ENCODE data around the gene AFAP1L2. TPM values are rescaled to one million over a fixed set of nuclear protein-coding genes. Genes with fewer than 3 reads are reported as not detected.

Gene AFAP1L2
- total and polyA plus RNA-seq, 2 experiments from 2014 or later: not detected

DNA sequence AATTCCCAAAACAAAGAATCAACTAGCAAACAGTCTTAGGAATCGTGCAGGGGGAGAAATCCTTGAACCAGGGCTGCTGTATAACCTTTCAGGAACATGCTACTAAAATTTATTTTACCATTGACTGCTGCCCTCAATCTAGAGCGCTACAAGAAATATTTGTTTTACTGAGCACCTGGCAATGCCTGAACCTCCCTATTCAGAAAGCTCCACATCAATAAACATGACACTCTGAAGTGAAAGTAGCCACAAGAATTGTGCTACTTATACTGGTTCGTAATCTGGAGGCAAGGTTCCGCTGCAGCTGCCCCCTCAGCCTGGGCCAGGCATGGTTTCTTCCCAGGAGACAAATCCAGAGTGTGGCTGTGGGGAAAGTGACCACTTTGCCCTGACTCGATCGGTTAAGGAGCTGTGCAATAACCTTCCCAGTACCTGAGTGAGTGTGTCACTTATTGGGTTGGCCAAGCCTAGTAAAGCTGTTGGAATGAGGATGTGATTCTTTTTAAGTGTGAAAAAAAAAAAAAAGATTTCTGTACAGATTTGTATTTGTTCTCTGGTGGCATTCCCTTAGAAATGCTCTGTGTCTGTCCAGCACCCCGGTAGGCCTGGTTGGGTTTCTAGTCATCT lies 157.5 kb downstream of the AFAP1L2 start:
- Histone ChIP-seq H3K27me3 (replicated peaks; ENCODE audit: insufficient read depth) (peaks cover 39% of the 10 kb centered on the region), H3K4me1 (ENCODE audit: insufficient read depth) (no peaks in the 10 kb centered on the region), H4K20me1 (ENCODE audit: insufficient read depth) (no peaks in the 10 kb centered on the region), H3K4me2 (ENCODE audit: unreplicated experiment) (no peak overlapping the region), H3K4me3 (no peak overlapping the region), H3K9ac (no peak overlapping the region), H3K9me2 (ENCODE audit: insufficient read depth) (no peaks in the 10 kb centered on the region), H3K79me2 (ENCODE audit: insufficient read depth) (no peaks in the 10 kb centered on the region), H3K27ac (no peak overlapping the region), H2AFZ (no peak overlapping the region), H3K36me3 (ENCODE audit: low read depth) (no peaks in the 10 kb centered on the region), H3K9me3 (ENCODE audit: low read depth) (no peaks in the 10 kb centered on the region), H3F3A (ENCODE audit: insufficient read depth) (no peaks in the 10 kb centered on the region)
- in situ Hi-C loops (cut with MboI): no loop called here
- WGBS, 2 experiments (ENCODE audit: low coverage in 1 of 2, low lambda C conversion rate in 2 of 2, missing lambda C conversion rate in 2 of 2): 70 to 71% methylated on average over 7 of the region's 7 CpGs
- DNase-seq: no peak
- TF ChIP-seq EZH2phosphoT487 (IDR thresholded peaks at IDR 0.05; ENCODE audit: insufficient read depth, low read depth) (no peak), EZH2 (IDR thresholded peaks at IDR 0.05; ENCODE audit: insufficient read depth, poor library complexity, severe bottlenecking) (no peak)

DNA sequence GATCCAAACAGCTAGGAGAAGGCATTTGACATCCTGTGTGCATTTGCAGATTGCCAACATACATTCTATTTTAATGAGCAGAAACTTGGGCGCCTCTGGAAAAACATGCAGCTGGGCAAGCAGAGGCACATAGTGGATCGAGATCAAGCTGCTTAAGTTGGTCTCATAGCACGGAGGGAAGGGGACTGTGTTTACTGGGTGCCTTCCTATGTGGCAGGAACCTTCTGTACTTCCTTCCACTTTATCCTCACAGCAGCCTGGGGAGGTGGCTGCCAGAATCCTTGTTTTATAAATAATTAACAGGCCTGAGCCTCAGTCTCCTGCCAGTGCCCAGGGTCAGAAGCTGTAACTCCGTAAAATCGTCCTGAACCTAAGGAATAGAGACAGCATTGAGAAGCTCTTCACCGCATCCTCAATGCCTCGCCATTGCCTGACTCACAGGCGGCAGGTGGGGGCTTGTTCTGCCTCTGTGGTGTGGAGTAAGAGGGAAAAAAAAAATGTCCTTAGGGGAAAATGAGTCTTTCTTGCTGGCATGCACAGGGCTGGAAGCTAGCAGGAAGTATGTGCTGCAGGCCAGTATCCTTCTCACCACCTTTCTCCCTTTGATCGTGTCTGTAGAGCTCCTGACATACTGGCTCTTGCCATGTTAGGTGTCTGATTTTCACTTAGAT lies 159.0 kb downstream of the AFAP1L2 start:
- H3K9ac ChIP-seq: no peak overlapping the region
- no peaks in the 10 kb centered on the region for H3K36me3 ChIP-seq (ENCODE audit: low read depth)
- H3K9me3 ChIP-seq (ENCODE audit: low read depth): no peaks in the 10 kb centered on the region
- H4K20me1 ChIP-seq (ENCODE audit: insufficient read depth): no peaks in the 10 kb centered on the region
- peaks cover 54% of the 10 kb centered on the region for H3K27me3 ChIP-seq (replicated peaks; ENCODE audit: insufficient read depth)
- no peaks in the 10 kb centered on the region for H3K9me2 ChIP-seq (ENCODE audit: insufficient read depth)
- 47 to 51% methylated on average over 9 of the region's 9 CpGs for WGBS, 2 experiments (ENCODE audit: low coverage in 1 of 2, low lambda C conversion rate in 2 of 2, missing lambda C conversion rate in 2 of 2)
- H3K79me2 ChIP-seq (ENCODE audit: insufficient read depth): no peaks in the 10 kb centered on the region
- no peak overlapping the region for H2AFZ ChIP-seq
- no peak for DNase-seq
- no peak overlapping the region for H3K27ac ChIP-seq
- H3F3A ChIP-seq (ENCODE audit: insufficient read depth): no peaks in the 10 kb centered on the region
- in situ Hi-C loops (cut with MboI): no loop called here
- H3K4me3 ChIP-seq: no peak overlapping the region
- TF ChIP-seq EZH2phosphoT487 (IDR thresholded peaks at IDR 0.05; ENCODE audit: insufficient read depth, low read depth) (no peak), EZH2 (IDR thresholded peaks at IDR 0.05; ENCODE audit: insufficient read depth, poor library complexity, severe bottlenecking) (no peak)
- H3K4me2 ChIP-seq (ENCODE audit: unreplicated experiment): no peak overlapping the region
- H3K4me1 ChIP-seq (ENCODE audit: insufficient read depth): no peaks in the 10 kb centered on the region

Small RNA genes lying within 50 kb of the gene (small RNA-seq; reads per million reads assigned to genes)
- not detected for gene RN7SL384P (ENCODE audit: low read depth, low replicate concordance)

Other genes starting within 250 kb of the AFAP1L2 start
- 9.8 and 12.3 TPM in 2 replicates for gene CCDC186, start 230.3 kb downstream of the AFAP1L2 start, total RNA-seq (2014; rRNA removed; shearing (Covaris generic))
- 7.4 and 8.6 TPM in 2 replicates for gene CCDC186, start 230.3 kb downstream of the AFAP1L2 start, polyA plus RNA-seq (2016; fragmentation: Nextera tagmentation; extraction: Ambion mirVana)
- gene TDRD1, start 225.1 kb downstream of the AFAP1L2 start, total RNA-seq (2014; rRNA removed; shearing (Covaris generic)): not detected in 2 replicates
- not detected in 2 replicates for gene TDRD1, start 225.1 kb downstream of the AFAP1L2 start, polyA plus RNA-seq (2016; fragmentation: Nextera tagmentation; extraction: Ambion mirVana)
- not detected in 2 replicates for gene VWA2, start 165.2 kb downstream of the AFAP1L2 start, total RNA-seq (2014; rRNA removed; shearing (Covaris generic))
- gene VWA2, start 165.2 kb downstream of the AFAP1L2 start, polyA plus RNA-seq (2016; fragmentation: Nextera tagmentation; extraction: Ambion mirVana): not detected in 2 replicates